ENCODE results near the gene IGF1R. TPM values are rescaled to one million over a fixed set of nuclear protein-coding genes. Genes with fewer than 3 reads are reported as not detected.

IGF1R gene
- total and polyA plus RNA-seq, 4 experiments from 2014 or later, result 0.45 to 49.2 (median 25.1) TPM

GRCh38 chr15:98951493-98952320, 303.4 kb downstream of the IGF1R start:
- Mint-ChIP-seq H3K9me3 (peaks cover 0 to 1% (median 0%) of the 10 kb centered on the region in 8 donors), H3K27ac (peak overlapping the region in 3 of 7 donors; percentile 22 to 71 (median 43)), H3K4me3 (no peak overlapping the region), H3K36me3 (peaks cover 6 to 11% of the 10 kb centered on the region in 2 donors), H3K4me1 (peaks cover 6 to 20% (median 8%) of the 10 kb centered on the region in 4 donors), H3K27me3 (no peaks in the 10 kb centered on the region)
- POLR2A ChIA-PET (ENCODE audit: partially characterized antibody), result interaction anchor here (0.8 kb wide), 1 partner anchor 13 kb away, joined by 4 read pairs; no protein-coding TSS in a partner anchor
- no peak overlapping the region for H3K27ac ChIP-seq (ENCODE audit: low read depth, low read length)
- no peaks in the 10 kb centered on the region for H3K9me3 ChIP-seq (ENCODE audit: control insufficient read depth in 1 of 2, low read length in 2 of 2)
- DNase-seq, result no peak
- intact Hi-C loops (cut with micrococcal nuclease), result no loop called here
- peaks cover 4% of the 10 kb centered on the region for H3K4me1 ChIP-seq (ENCODE audit: insufficient read depth, low read length)
- no peak overlapping the region for H3K4me3 ChIP-seq (ENCODE audit: low read length in 2 of 2)
- H3K36me3 ChIP-seq (ENCODE audit: insufficient read depth, low read length), result no peaks in the 10 kb centered on the region
- CTCF ChIA-PET (ENCODE audit: partially characterized antibody), result no interaction called here
- H3K27me3 ChIP-seq (ENCODE audit: insufficient read depth, low read length), result no peaks in the 10 kb centered on the region

- H3K4me3 ChIP-seq (ENCODE audit: low read length in 2 of 2), result no peak overlapping the region
- no peak for DNase-seq
- intact Hi-C loops (cut with micrococcal nuclease), result no loop called here
- peaks cover 4% of the 10 kb centered on the region for H3K4me1 ChIP-seq (ENCODE audit: insufficient read depth, low read length)
- no peaks in the 10 kb centered on the region for H3K9me3 ChIP-seq (ENCODE audit: control insufficient read depth in 1 of 2, low read length in 2 of 2)
- H3K27ac ChIP-seq (ENCODE audit: low read depth, low read length), result no peak overlapping the region
- no peaks in the 10 kb centered on the region for H3K36me3 ChIP-seq (ENCODE audit: insufficient read depth, low read length)
- Mint-ChIP-seq H3K36me3 (peaks cover 8 to 11% of the 10 kb centered on the region in 2 donors), H3K27ac (peak overlapping the region in 6 of 7 donors; percentile 5 to 83 (median 65)), H3K27me3 (no peaks in the 10 kb centered on the region), H3K9me3 (peaks cover 0 to 1% (median 0%) of the 10 kb centered on the region in 8 donors), H3K4me1 (peaks cover 6 to 20% (median 8%) of the 10 kb centered on the region in 4 donors), H3K4me3 (peak overlapping the region in 6 of 8 donors; percentile 4 to 55 (median 10))
- ChIA-PET POLR2A (ENCODE audit: partially characterized antibody) (no interaction called here), CTCF (ENCODE audit: partially characterized antibody) (no interaction called here)
- H3K27me3 ChIP-seq (ENCODE audit: insufficient read depth, low read length), result no peaks in the 10 kb centered on the region
These were observed 304.1 kb downstream of the IGF1R start for GRCh38 chr15:98952381-98952803.

GRCh38 chr15:98953000-98953787, 304.9 kb downstream of the IGF1R start:
- CTCF ChIA-PET (ENCODE audit: partially characterized antibody), result no interaction called here
- Mint-ChIP-seq H3K9me3 (peaks cover 0 to 1% (median 0%) of the 10 kb centered on the region in 8 donors), H3K27ac (peak overlapping the region in 4 of 7 donors; percentile 51 to 83 (median 65)), H3K36me3 (peaks cover 14 to 18% of the 10 kb centered on the region in 2 donors), H3K27me3 (no peaks in the 10 kb centered on the region), H3K4me3 (peak overlapping the region in 2 of 8 donors; percentile 6), H3K4me1 (peaks cover 6 to 20% (median 8%) of the 10 kb centered on the region in 4 donors)
- Histone ChIP-seq H3K27ac (ENCODE audit: low read depth, low read length) (no peak overlapping the region), H3K36me3 (ENCODE audit: insufficient read depth, low read length) (no peaks in the 10 kb centered on the region), H3K4me3 (ENCODE audit: low read length in 2 of 2) (no peak overlapping the region), H3K9me3 (ENCODE audit: control insufficient read depth in 1 of 2, low read length in 2 of 2) (no peaks in the 10 kb centered on the region), H3K4me1 (ENCODE audit: insufficient read depth, low read length) (peaks cover 4% of the 10 kb centered on the region), H3K27me3 (ENCODE audit: insufficient read depth, low read length) (no peaks in the 10 kb centered on the region)
- intact Hi-C loops (cut with micrococcal nuclease), result no loop called here
- POLR2A ChIA-PET (ENCODE audit: partially characterized antibody), result no interaction called here
- no peak for DNase-seq

GRCh38 chr15:98953968-98954367, 305.6 kb downstream of the IGF1R start:
- Mint-ChIP-seq H3K27me3 (no peaks in the 10 kb centered on the region), H3K27ac (no peak overlapping the region), H3K36me3 (peaks cover 16 to 22% of the 10 kb centered on the region in 2 donors), H3K9me3 (peaks cover 0 to 1% (median 0%) of the 10 kb centered on the region in 8 donors), H3K4me1 (peaks cover 6 to 20% (median 8%) of the 10 kb centered on the region in 4 donors), H3K4me3 (no peak overlapping the region)
- intact Hi-C loops (cut with micrococcal nuclease), result no loop called here
- ChIA-PET POLR2A (ENCODE audit: partially characterized antibody) (no interaction called here), CTCF (ENCODE audit: partially characterized antibody) (no interaction called here)
- Histone ChIP-seq H3K27me3 (ENCODE audit: insufficient read depth, low read length) (no peaks in the 10 kb centered on the region), H3K27ac (ENCODE audit: low read depth, low read length) (no peak overlapping the region), H3K4me3 (ENCODE audit: low read length in 2 of 2) (no peak overlapping the region), H3K4me1 (ENCODE audit: insufficient read depth, low read length) (peaks cover 4% of the 10 kb centered on the region), H3K36me3 (ENCODE audit: insufficient read depth, low read length) (no peaks in the 10 kb centered on the region), H3K9me3 (ENCODE audit: control insufficient read depth in 1 of 2, low read length in 2 of 2) (no peaks in the 10 kb centered on the region)
- no peak for DNase-seq

- Histone ChIP-seq H3K27ac (ENCODE audit: low read depth, low read length) (no peak overlapping the region), H3K27me3 (ENCODE audit: insufficient read depth, low read length) (no peaks in the 10 kb centered on the region), H3K4me3 (ENCODE audit: low read length in 2 of 2) (no peak overlapping the region), H3K4me1 (ENCODE audit: insufficient read depth, low read length) (peaks cover 4% of the 10 kb centered on the region), H3K36me3 (ENCODE audit: insufficient read depth, low read length) (no peaks in the 10 kb centered on the region), H3K9me3 (ENCODE audit: control insufficient read depth in 1 of 2, low read length in 2 of 2) (no peaks in the 10 kb centered on the region)
- intact Hi-C loops (cut with micrococcal nuclease), result no loop called here
- DNase-seq, result no peak
- CTCF ChIA-PET (ENCODE audit: partially characterized antibody), result no interaction called here
- POLR2A ChIA-PET (ENCODE audit: partially characterized antibody), result no interaction called here
- H3K9me3 Mint-ChIP-seq, result peaks cover 0 to 1% (median 0%) of the 10 kb centered on the region in 8 donors
- H3K4me3 Mint-ChIP-seq, result no peak overlapping the region
- peaks cover 6 to 20% (median 8%) of the 10 kb centered on the region in 4 donors for H3K4me1 Mint-ChIP-seq
- H3K27me3 Mint-ChIP-seq, result no peaks in the 10 kb centered on the region
- no peak overlapping the region for H3K27ac Mint-ChIP-seq
- peaks cover 13 to 20% of the 10 kb centered on the region in 2 donors for H3K36me3 Mint-ChIP-seq
These were observed 306.1 kb downstream of the IGF1R start for GRCh38 chr15:98954411-98954810.

GRCh38 chr15:98955331-98955730, 307.0 kb downstream of the IGF1R start:
- Mint-ChIP-seq H3K9me3 (peaks cover 0 to 1% (median 0%) of the 10 kb centered on the region in 8 donors), H3K27me3 (no peaks in the 10 kb centered on the region), H3K27ac (no peak overlapping the region), H3K4me1 (peaks cover 6 to 20% (median 8%) of the 10 kb centered on the region in 4 donors), H3K36me3 (peaks cover 13 to 20% of the 10 kb centered on the region in 2 donors), H3K4me3 (no peak overlapping the region)
- no peaks in the 10 kb centered on the region for H3K27me3 ChIP-seq (ENCODE audit: insufficient read depth, low read length)
- intact Hi-C loops (cut with micrococcal nuclease), result no loop called here
- H3K27ac ChIP-seq (ENCODE audit: low read depth, low read length), result no peak overlapping the region
- no peaks in the 10 kb centered on the region for H3K9me3 ChIP-seq (ENCODE audit: control insufficient read depth in 1 of 2, low read length in 2 of 2)
- peaks cover 4% of the 10 kb centered on the region for H3K4me1 ChIP-seq (ENCODE audit: insufficient read depth, low read length)
- no peak overlapping the region for H3K4me3 ChIP-seq (ENCODE audit: low read length in 2 of 2)
- ChIA-PET POLR2A (ENCODE audit: partially characterized antibody) (no interaction called here), CTCF (ENCODE audit: partially characterized antibody) (no interaction called here)
- no peaks in the 10 kb centered on the region for H3K36me3 ChIP-seq (ENCODE audit: insufficient read depth, low read length)
- no peak for DNase-seq
